Right atrium auricular region (tissue), 2 donors: Measurements from ENCODE around the gene TSPAN31. TPM values are rescaled to one million over a fixed set of nuclear protein-coding genes. Genes with fewer than 3 reads are reported as not detected.

Source experiments
- DNase-seq: peaks from one replicate; pipeline ENCODE4 v3.0.0-alpha.2; 2019; ENCODE audit warnings: low spot score
- H3K27ac ChIP-seq, 2 donors: fragments of 200-600 bp; sonication (generic); 1 replicate in 1 of 2; 2 replicates in 1 of 2; pipeline ENCODE4 v1.5.1; 2016 to 2019
- H3K27me3 ChIP-seq, 2 donors: fragments of 200-600 bp; sonication (generic); one replicate each; pipeline versions ENCODE4 v1.5.1 to v1.6.0; 2017 to 2019
- H3K36me3 ChIP-seq: fragments of 200-600 bp; sonication (generic); one replicate; pipeline ENCODE4 v1.5.1; 2016
- H3K4me1 ChIP-seq, 2 donors: fragments of 200-600 bp; sonication (generic); one replicate each; pipeline versions ENCODE4 v1.5.1 to v1.6.0; 2017 to 2019
- H3K4me3 ChIP-seq, 2 donors: fragments of 200-600 bp; sonication (generic); 1 replicate in 1 of 2; 2 replicates in 1 of 2; pipeline ENCODE4 v1.5.1; 2017 to 2019; ENCODE audit warnings: mild to moderate bottlenecking in 1 of 2, moderate library complexity in 1 of 2
- H3K9me3 ChIP-seq, 2 donors: fragments of 200-600 bp; sonication (generic); one replicate each; pipeline ENCODE4 v1.5.1; 2019
- CTCF ChIP-seq, 2 donors: fragments of 200-600 bp; sonication (generic); IDR thresholded peaks; one replicate each; pipeline ENCODE4 v1.5.1; 2019; ENCODE audit warnings: antibody characterized with exemption in 2 of 2
- total RNA-seq, 2 donors: library from RNA; depleted of rRNA; stranded (reverse); fragments of >200 nt; gene quantifications; one replicate each; pipeline ENCODE4 v1.1.0, GENCODE V29; 2016

The TSPAN31 gene
- total RNA-seq, 2 donors from 2014 or later = 50.3 to 59.6 TPM

GRCh38 chr12:57724936-57725740, 19.7 kb upstream of the TSPAN31 start:
- Histone ChIP-seq H3K4me1 (peaks cover 0 to 25% of the 10 kb centered on the region in 2 donors), H3K4me3 (no peak overlapping the region), H3K36me3 (peaks cover 16% of the 10 kb centered on the region), H3K9me3 (no peaks in the 10 kb centered on the region), H3K27ac (no peak overlapping the region), H3K27me3 (no peaks in the 10 kb centered on the region)
- TF ChIP-seq CTCF (IDR thresholded peaks at IDR 0.05) = no peak
- peak; percentile 18 for DNase-seq

- H3K4me1 ChIP-seq = peaks cover 0 to 25% of the 10 kb centered on the region in 2 donors
- H3K4me3 ChIP-seq = peak overlapping the region; percentile 49 to 63
- peak overlapping the region; percentile 41 to 64 for H3K27ac ChIP-seq
- DNase-seq = no peak
- no peaks in the 10 kb centered on the region for H3K9me3 ChIP-seq
- TF ChIP-seq CTCF (IDR thresholded peaks at IDR 0.05) = no peak
- H3K27me3 ChIP-seq = no peaks in the 10 kb centered on the region
- peaks cover 9% of the 10 kb centered on the region for H3K36me3 ChIP-seq
Measured at GRCh38 chr12:57725851-57726150, 19.0 kb upstream of the TSPAN31 start.

- Histone ChIP-seq H3K27ac (peak overlapping the region; percentile 41 to 64), H3K27me3 (no peaks in the 10 kb centered on the region), H3K9me3 (no peaks in the 10 kb centered on the region), H3K4me1 (peaks cover 0 to 25% of the 10 kb centered on the region in 2 donors), H3K36me3 (peaks cover 4% of the 10 kb centered on the region), H3K4me3 (peak overlapping the region; percentile 49 to 63)
- peak; percentile 70 for DNase-seq
- TF ChIP-seq CTCF (IDR thresholded peaks at IDR 0.05) = peak; percentile 48 to 73
Measured at GRCh38 chr12:57726151-57726883, 18.5 kb upstream of the TSPAN31 start.

- H3K27me3 ChIP-seq = no peaks in the 10 kb centered on the region
- TF ChIP-seq CTCF (IDR thresholded peaks at IDR 0.05) = peak in 1 of 2 donors; percentile 42
- H3K4me3 ChIP-seq = peak overlapping the region; percentile 49 to 63
- H3K9me3 ChIP-seq = no peaks in the 10 kb centered on the region
- peak overlapping the region; percentile 41 to 64 for H3K27ac ChIP-seq
- H3K36me3 ChIP-seq = no peaks in the 10 kb centered on the region
- no peak for DNase-seq
- H3K4me1 ChIP-seq = peaks cover 0 to 25% of the 10 kb centered on the region in 2 donors
Measured at GRCh38 chr12:57726884-57727757, 17.7 kb upstream of the TSPAN31 start.

GRCh38 chr12:57727758-57728395, 17.0 kb upstream of the TSPAN31 start:
- TF ChIP-seq CTCF (IDR thresholded peaks at IDR 0.05) = no peak
- DNase-seq = no peak
- H3K4me3 ChIP-seq = no peak overlapping the region
- no peak overlapping the region for H3K27ac ChIP-seq
- no peaks in the 10 kb centered on the region for H3K36me3 ChIP-seq
- no peaks in the 10 kb centered on the region for H3K9me3 ChIP-seq
- peaks cover 0 to 25% of the 10 kb centered on the region in 2 donors for H3K4me1 ChIP-seq
- H3K27me3 ChIP-seq = no peaks in the 10 kb centered on the region
